Measurements from ENCODE around the gene INTS11.

- TF ChIP-seq CTCF (IDR thresholded peaks at IDR 0.05; ENCODE audit: insufficient read depth, low read depth, low read length) (no peak), EZH2 (IDR thresholded peaks at IDR 0.05; ENCODE audit: insufficient read depth, low read length) (no peak)
These were observed 11.8 kb downstream of the INTS11 start for GRCh38 chr1:1312450-1313314.

Measured in astrocyte (in vitro differentiated cells and primary cell).